GM20000 (cell line): ENCODE results near the gene PKP1.

Experiments used
- DNase-seq: peaks from one replicate; pipeline ENCODE4 v3.0.0; 2012; ENCODE audit warnings: low spot score
- CTCF ChIP-seq: IDR thresholded peaks from 2 replicates; pipeline ENCODE4 v1.5.1; 2012; ENCODE audit warnings: mild to moderate bottlenecking, control low read depth; ENCODE audit errors: extremely low read depth, missing control alignments

Gene PKP1

GRCh38 chr1:201354151-201354900, 71.0 kb downstream of the PKP1 start:
- no peak for TF ChIP-seq CTCF
- no peak for DNase-seq

- TF ChIP-seq CTCF: no peak
- DNase-seq: no peak
These were observed 71.6 kb downstream of the PKP1 start for GRCh38 chr1:201354901-201355295.

GRCh38 chr1:201355471-201355870, 72.2 kb downstream of the PKP1 start:
- no peak for TF ChIP-seq CTCF
- no peak for DNase-seq

GRCh38 chr1:201356236-201356635, 72.9 kb downstream of the PKP1 start:
- no peak for DNase-seq
- TF ChIP-seq CTCF: no peak

- TF ChIP-seq CTCF: no peak
- DNase-seq: no peak
These were observed 73.4 kb downstream of the PKP1 start for GRCh38 chr1:201356701-201357100.

- no peak for TF ChIP-seq CTCF
- no peak for DNase-seq
These were observed 73.9 kb downstream of the PKP1 start for GRCh38 chr1:201357211-201357610.

- DNase-seq: no peak
- TF ChIP-seq CTCF: no peak
These were observed 74.5 kb downstream of the PKP1 start for GRCh38 chr1:201357636-201358348.
